Upper lobe of right lung (tissue), 1 donor: ENCODE results near the gene MGAT5B. TPM values are rescaled to one million over a fixed set of nuclear protein-coding genes. Genes with fewer than 3 reads are reported as not detected.

Source experiments
- ATAC-seq: fragments of 200-7000 bp; cut with Tn5 transposase; one replicate; pipeline ENCODE4 v1.9.1; 2020; ENCODE audit warnings: mild to moderate bottlenecking, moderate library complexity
- DNase-seq: peaks from one replicate; pipeline ENCODE4 v3.0.0-alpha.2; 2020
- H3K27ac ChIP-seq: fragments of 200-600 bp; one replicate; pipeline ENCODE4 v1.8.0; 2022
- H3K27me3 ChIP-seq: fragments of 200-600 bp; one replicate; pipeline ENCODE4 v1.8.0; 2022; ENCODE audit warnings: mild to moderate bottlenecking
- H3K36me3 ChIP-seq: fragments of 200-600 bp; one replicate; pipeline ENCODE4 v1.8.0; 2022
- H3K4me1 ChIP-seq: fragments of 200-600 bp; one replicate; pipeline ENCODE4 v1.8.0; 2022
- H3K4me3 ChIP-seq: fragments of 200-600 bp; one replicate; pipeline ENCODE4 v1.8.0; 2022; ENCODE audit warnings: mild to moderate bottlenecking
- H3K9me3 ChIP-seq: fragments of 200-600 bp; one replicate; pipeline ENCODE4 v1.8.0; 2022
- CTCF ChIP-seq: fragments of 200-600 bp; IDR thresholded peaks from one replicate; pipeline ENCODE4 v1.8.0; 2022; ENCODE audit warnings: antibody characterized with exemption
- intact Hi-C: fragments of 100-400 bp; cut with DNase I; formaldehyde crosslinking; loops from one replicate; pipeline ENCODE4 v1.11.0; 2022
- total RNA-seq: library from RNA; stranded (reverse); fragmentation: NEBNext Ultra II Directional; extraction: Animal tissue kit (Norgen Biotek cat#: 25700); gene quantifications from one replicate; pipeline ENCODE4 v1.2.1, GENCODE V29; 2021
- donor health status: DM: no; HTN: yes; CAD: no; lungs with severe emphysema.

The MGAT5B gene
- total RNA-seq, 1 donor from 2014 or later, result 2.0 TPM

- H3K27ac ChIP-seq, result no peak overlapping the region
- ATAC-seq (no peak), DNase-seq (no peak)
- no peak overlapping the region for H3K4me3 ChIP-seq
- no peaks in the 10 kb centered on the region for H3K4me1 ChIP-seq
- intact Hi-C loops, result no loop called here
- H3K27me3 ChIP-seq, result peaks cover 6% of the 10 kb centered on the region
- H3K36me3 ChIP-seq, result no peaks in the 10 kb centered on the region
- H3K9me3 ChIP-seq, result no peaks in the 10 kb centered on the region
- no peak for TF ChIP-seq CTCF
Measured at GRCh38 chr17:76852843-76853242, 15.4 kb upstream of the MGAT5B start.

- Histone ChIP-seq H3K36me3 (no peaks in the 10 kb centered on the region), H3K4me3 (no peak overlapping the region), H3K9me3 (no peaks in the 10 kb centered on the region), H3K27me3 (peaks cover 6% of the 10 kb centered on the region), H3K27ac (no peak overlapping the region), H3K4me1 (no peaks in the 10 kb centered on the region)
- intact Hi-C loops, result no loop called here
- DNase-seq (no peak), ATAC-seq (no peak)
- TF ChIP-seq CTCF, result no peak
Measured at GRCh38 chr17:76855105-76855504, 13.1 kb upstream of the MGAT5B start.

- ATAC-seq (no peak), DNase-seq (no peak)
- no peaks in the 10 kb centered on the region for H3K36me3 ChIP-seq
- H3K27me3 ChIP-seq, result peaks cover 3% of the 10 kb centered on the region
- H3K9me3 ChIP-seq, result no peaks in the 10 kb centered on the region
- no peak for TF ChIP-seq CTCF
- intact Hi-C loops, result no loop called here
- H3K4me3 ChIP-seq, result no peak overlapping the region
- no peak overlapping the region for H3K27ac ChIP-seq
- no peaks in the 10 kb centered on the region for H3K4me1 ChIP-seq
Measured at GRCh38 chr17:76862079-76862478, 6.1 kb upstream of the MGAT5B start.

GRCh38 chr17:76862494-76862893, 5.7 kb upstream of the MGAT5B start:
- ATAC-seq (no peak), DNase-seq (no peak)
- TF ChIP-seq CTCF, result no peak
- Histone ChIP-seq H3K9me3 (no peaks in the 10 kb centered on the region), H3K4me1 (no peaks in the 10 kb centered on the region), H3K36me3 (no peaks in the 10 kb centered on the region), H3K27ac (no peak overlapping the region), H3K27me3 (peaks cover 3% of the 10 kb centered on the region), H3K4me3 (no peak overlapping the region)
- intact Hi-C loops, result no loop called here

- intact Hi-C loops, result no loop called here
- Histone ChIP-seq H3K36me3 (no peaks in the 10 kb centered on the region), H3K27me3 (peaks cover 4% of the 10 kb centered on the region), H3K27ac (no peak overlapping the region), H3K4me3 (no peak overlapping the region), H3K4me1 (peaks cover 4% of the 10 kb centered on the region), H3K9me3 (no peaks in the 10 kb centered on the region)
- ATAC-seq, result no peak
- no peak for DNase-seq
- no peak for TF ChIP-seq CTCF
Measured at GRCh38 chr17:76864024-76864423, 4.2 kb upstream of the MGAT5B start.

GRCh38 chr17:76865174-76865573, 3.0 kb upstream of the MGAT5B start:
- no peak for TF ChIP-seq CTCF
- no peak for ATAC-seq
- H3K27me3 ChIP-seq, result peaks cover 16% of the 10 kb centered on the region
- peaks cover 7% of the 10 kb centered on the region for H3K4me1 ChIP-seq
- no peak for DNase-seq
- H3K36me3 ChIP-seq, result no peaks in the 10 kb centered on the region
- H3K27ac ChIP-seq, result no peak overlapping the region
- no peaks in the 10 kb centered on the region for H3K9me3 ChIP-seq
- intact Hi-C loops, result loop anchor here (5.0 kb wide), 1 partner anchor 202 kb away; no protein-coding TSS in a partner anchor
- no peak overlapping the region for H3K4me3 ChIP-seq
